GM23338 (cell line): ENCODE results near the gene PDE10A.

Source experiments
- CREB1 ChIP-seq: fragments of 250-450 bp; sonication (Bioruptor Pico); IDR thresholded peaks from 2 replicates; pipeline ENCODE4 v1.5.0; 2020; ENCODE audit warnings: low read depth, mild to moderate bottlenecking, moderate library complexity
- EZH2 ChIP-seq: fragments of 200-600 bp; sonication (generic); IDR thresholded peaks from one replicate; pipeline ENCODE4 v1.8.0; 2017; ENCODE audit warnings: antibody characterized with exemption, mild to moderate bottlenecking, low read depth; ENCODE audit not compliant: unreplicated experiment
- EZH2phosphoT487 ChIP-seq: fragments of 200-600 bp; sonication (generic); IDR thresholded peaks from one replicate; pipeline ENCODE4 v1.8.1; 2018; ENCODE audit warnings: antibody characterized with exemption; ENCODE audit not compliant: unreplicated experiment
- JUNB ChIP-seq: IDR thresholded peaks from one replicate; pipeline ENCODE4 v1.6.1; 2016; ENCODE audit warnings: antibody characterized with exemption; ENCODE audit not compliant: unreplicated experiment
- POLR2AphosphoS5 ChIP-seq: IDR thresholded peaks from 2 replicates; pipeline ENCODE4 v1.6.1; 2016; ENCODE audit warnings: antibody characterized with exemption, low read depth
- ZNF331 ChIP-seq: fragments of 250-450 bp; sonication (Bioruptor Pico); IDR thresholded peaks from 2 replicates; pipeline ENCODE4 v1.5.0; 2020; ENCODE audit warnings: low read depth, mild to moderate bottlenecking, moderate library complexity
- TF ChIP-seq, protein P1 (sequence below), 2 experiments: fragments of 200-600 bp in 1 of 2; sonication (generic) in 1 of 2; conservative IDR thresholded peaks; 2 replicates each; pipeline versions ENCODE4 v1.5.1 to v1.6.1; 2016 to 2017; ENCODE audit warnings: antibody characterized with exemption in 2 of 2, low read depth in 2 of 2, mild to moderate bottlenecking in 2 of 2, moderate library complexity in 1 of 2
- TF ChIP-seq, protein P2 (sequence below): IDR thresholded peaks from one replicate; pipeline ENCODE4 v1.6.1; 2018; ENCODE audit warnings: antibody characterized with exemption; ENCODE audit not compliant: unreplicated experiment

DNA sequence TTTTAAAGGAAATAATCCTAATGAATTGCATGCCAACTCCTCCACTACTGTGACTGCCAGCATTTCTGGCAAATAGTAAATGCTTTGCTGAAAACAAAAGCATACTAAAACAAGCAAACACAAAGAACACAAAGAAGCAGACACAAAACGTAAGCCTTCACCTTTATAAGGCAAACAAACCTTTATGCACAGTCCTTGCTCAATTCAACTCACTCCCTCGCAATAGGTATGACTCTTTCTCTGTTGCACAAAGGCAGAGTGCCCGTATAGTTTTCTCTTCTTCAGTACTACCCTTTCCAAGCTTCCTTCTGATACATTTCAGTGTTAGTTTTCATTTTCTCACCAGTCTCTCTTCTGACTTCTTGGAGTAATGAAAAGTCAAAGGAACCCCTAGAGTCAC lies 63.9 kb downstream of the PDE10A start:
- TF ChIP-seq, protein P1, sequence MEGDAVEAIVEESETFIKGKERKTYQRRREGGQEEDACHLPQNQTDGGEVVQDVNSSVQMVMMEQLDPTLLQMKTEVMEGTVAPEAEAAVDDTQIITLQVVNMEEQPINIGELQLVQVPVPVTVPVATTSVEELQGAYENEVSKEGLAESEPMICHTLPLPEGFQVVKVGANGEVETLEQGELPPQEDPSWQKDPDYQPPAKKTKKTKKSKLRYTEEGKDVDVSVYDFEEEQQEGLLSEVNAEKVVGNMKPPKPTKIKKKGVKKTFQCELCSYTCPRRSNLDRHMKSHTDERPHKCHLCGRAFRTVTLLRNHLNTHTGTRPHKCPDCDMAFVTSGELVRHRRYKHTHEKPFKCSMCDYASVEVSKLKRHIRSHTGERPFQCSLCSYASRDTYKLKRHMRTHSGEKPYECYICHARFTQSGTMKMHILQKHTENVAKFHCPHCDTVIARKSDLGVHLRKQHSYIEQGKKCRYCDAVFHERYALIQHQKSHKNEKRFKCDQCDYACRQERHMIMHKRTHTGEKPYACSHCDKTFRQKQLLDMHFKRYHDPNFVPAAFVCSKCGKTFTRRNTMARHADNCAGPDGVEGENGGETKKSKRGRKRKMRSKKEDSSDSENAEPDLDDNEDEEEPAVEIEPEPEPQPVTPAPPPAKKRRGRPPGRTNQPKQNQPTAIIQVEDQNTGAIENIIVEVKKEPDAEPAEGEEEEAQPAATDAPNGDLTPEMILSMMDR (conservative IDR thresholded peaks at IDR 0.05; ENCODE audit: low read depth in 2 of 2): no peak
- TF ChIP-seq EZH2phosphoT487 (no peak), EZH2 (no peak), CREB1 (no peak), ZNF331 (CRISPR knock-in tag) (no peak), POLR2AphosphoS5 (no peak), JUNB (no peak)
- TF ChIP-seq, protein P2, sequence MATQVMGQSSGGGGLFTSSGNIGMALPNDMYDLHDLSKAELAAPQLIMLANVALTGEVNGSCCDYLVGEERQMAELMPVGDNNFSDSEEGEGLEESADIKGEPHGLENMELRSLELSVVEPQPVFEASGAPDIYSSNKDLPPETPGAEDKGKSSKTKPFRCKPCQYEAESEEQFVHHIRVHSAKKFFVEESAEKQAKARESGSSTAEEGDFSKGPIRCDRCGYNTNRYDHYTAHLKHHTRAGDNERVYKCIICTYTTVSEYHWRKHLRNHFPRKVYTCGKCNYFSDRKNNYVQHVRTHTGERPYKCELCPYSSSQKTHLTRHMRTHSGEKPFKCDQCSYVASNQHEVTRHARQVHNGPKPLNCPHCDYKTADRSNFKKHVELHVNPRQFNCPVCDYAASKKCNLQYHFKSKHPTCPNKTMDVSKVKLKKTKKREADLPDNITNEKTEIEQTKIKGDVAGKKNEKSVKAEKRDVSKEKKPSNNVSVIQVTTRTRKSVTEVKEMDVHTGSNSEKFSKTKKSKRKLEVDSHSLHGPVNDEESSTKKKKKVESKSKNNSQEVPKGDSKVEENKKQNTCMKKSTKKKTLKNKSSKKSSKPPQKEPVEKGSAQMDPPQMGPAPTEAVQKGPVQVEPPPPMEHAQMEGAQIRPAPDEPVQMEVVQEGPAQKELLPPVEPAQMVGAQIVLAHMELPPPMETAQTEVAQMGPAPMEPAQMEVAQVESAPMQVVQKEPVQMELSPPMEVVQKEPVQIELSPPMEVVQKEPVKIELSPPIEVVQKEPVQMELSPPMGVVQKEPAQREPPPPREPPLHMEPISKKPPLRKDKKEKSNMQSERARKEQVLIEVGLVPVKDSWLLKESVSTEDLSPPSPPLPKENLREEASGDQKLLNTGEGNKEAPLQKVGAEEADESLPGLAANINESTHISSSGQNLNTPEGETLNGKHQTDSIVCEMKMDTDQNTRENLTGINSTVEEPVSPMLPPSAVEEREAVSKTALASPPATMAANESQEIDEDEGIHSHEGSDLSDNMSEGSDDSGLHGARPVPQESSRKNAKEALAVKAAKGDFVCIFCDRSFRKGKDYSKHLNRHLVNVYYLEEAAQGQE: no peak
